K562 (cell line): ENCODE results near the gene CCDC34. TPM values are rescaled to one million over a fixed set of nuclear protein-coding genes. Genes with fewer than 3 reads are reported as not detected.

ENCODE experiments used
- ATAC-seq: fragments of 200-7000 bp; cut with Tn5 transposase; 3 replicates; pipeline ENCODE4 v1.9.1; 2020; ENCODE audit warnings: moderate library complexity
- BruUV-seq: library from RNA; stranded (reverse); fragments of 400-500 nt; replicated peaks from 2 replicates; lab custom pipeline; 2021; lab: Mats Ljungman, UMichigan
- CTCF ChIA-PET: fragments of 300-600 bp; formaldehyde crosslinking; extraction: SDS; loops from one replicate; lab custom pipeline; 2021; ENCODE audit warnings: low intra/inter-chr PET ratio; lab: Yijun Ruan, JAX
- POLR2A ChIA-PET: fragments of 300-600, 350-650 bp; sonication (Branson Sonifier 250); formaldehyde crosslinking; extraction: SDS; loops from one replicate; lab custom pipeline; 2021; ENCODE audit warnings: antibody characterized with exemption, inconsistent platforms; lab: Yijun Ruan, JAX
- DNase-seq, 4 experiments: peaks; one replicate each; pipeline versions ENCODE4 v3.0.0 to v3.0.0-alpha.2; 2011 to 2018; ENCODE audit warnings: low spot score in 3 of 4, mixed read lengths in 3 of 4; ENCODE audit errors: extremely low read depth in 1 of 4
- FAIRE-seq: peaks from 2 replicates; lab custom pipeline; 2011; peaks lifted over from hg19 to GRCh38; lab: Jason Lieb, UNC
- H2AFZ ChIP-seq: 2 replicates; pipeline ENCODE4 v1.6.0; 2011; ENCODE audit warnings: low read depth, low read length, control low read depth, inconsistent platforms
- H3K27ac ChIP-seq: fragments of 200-600 bp; 3 replicates; pipeline ENCODE4 v1.8.0; 2011; ENCODE audit warnings: low read depth, mild to moderate bottlenecking, control low read depth, inconsistent platforms, low read length, moderate library complexity, mixed read lengths; ENCODE audit errors: extremely low read depth
- H3K27me3 ChIP-seq, 2 experiments: fragments of 300-600 bp in 1 of 2; 2 replicates in 1 of 2; 3 replicates in 1 of 2; pipeline versions ENCODE4 v1.6.0 to v1.8.0; 2011; ENCODE audit warnings: inconsistent platforms in 2 of 2, low read length in 2 of 2, mild to moderate bottlenecking in 1 of 2, mixed read lengths in 1 of 2, moderate library complexity in 1 of 2; ENCODE audit not compliant: control insufficient read depth in 2 of 2, insufficient read depth in 2 of 2
- H3K36me3 ChIP-seq: fragments of 300-600 bp; 3 replicates; pipeline ENCODE4 v1.8.0; 2011; ENCODE audit warnings: mild to moderate bottlenecking, low read length, inconsistent platforms; ENCODE audit not compliant: control insufficient read depth, insufficient read depth
- H3K4me1 ChIP-seq, 2 experiments: fragments of 200-600 bp in 1 of 2; replicated peaks in 1 of 2; 2 replicates in 1 of 2; 3 replicates in 1 of 2; pipeline versions ENCODE4 v1.5.1 to v1.8.0; 2011; ENCODE audit warnings: inconsistent platforms in 2 of 2, low read length in 2 of 2, mild to moderate bottlenecking in 1 of 2, mixed read lengths in 1 of 2, moderate library complexity in 1 of 2; ENCODE audit not compliant: control insufficient read depth in 2 of 2, insufficient read depth in 2 of 2
- H3K4me2 ChIP-seq: 2 replicates; pipeline ENCODE4 v1.6.1; 2011; ENCODE audit warnings: low read length, control low read depth, inconsistent platforms, mixed read lengths; ENCODE audit not compliant: insufficient read depth
- H3K4me3 ChIP-seq: fragments of 200-600 bp; sonication (generic), shearing (Covaris generic); 2 replicates; pipeline ENCODE4 v1.5.1; 2016; ENCODE audit warnings: control low read depth, inconsistent platforms
- H3K79me2 ChIP-seq: fragments of 200-600 bp; 3 replicates; pipeline ENCODE4 v1.8.0; 2011; ENCODE audit warnings: low read length, inconsistent platforms; ENCODE audit not compliant: control insufficient read depth, insufficient read depth
- H3K9ac ChIP-seq, 2 experiments: 2 replicates each; pipeline versions ENCODE4 v1.6.0 to v1.6.1; 2011; ENCODE audit warnings: low read depth in 2 of 2, low read length in 2 of 2, control low read depth in 1 of 2, inconsistent platforms in 1 of 2, mild to moderate bottlenecking in 1 of 2, mixed read lengths in 1 of 2; ENCODE audit not compliant: insufficient read depth in 1 of 2
- H3K9me1 ChIP-seq: one replicate; pipeline ENCODE4 v1.6.0; 2011; ENCODE audit warnings: inconsistent platforms, mild to moderate bottlenecking, low read length, moderate library complexity; ENCODE audit not compliant: control insufficient read depth, insufficient read depth
- H3K9me3 ChIP-seq: replicated peaks from 2 replicates; pipeline ENCODE4 v1.5.1; 2011; ENCODE audit warnings: low read depth, low read length, inconsistent platforms; ENCODE audit not compliant: control insufficient read depth, insufficient read depth
- H4K20me1 ChIP-seq: replicated peaks from 2 replicates; pipeline ENCODE4 v1.6.1; 2011; ENCODE audit warnings: low read length, inconsistent platforms, mixed read lengths; ENCODE audit not compliant: control insufficient read depth, insufficient read depth
- CHD1 ChIP-seq: fragments of 200-600 bp; sonication (generic); IDR thresholded peaks from one replicate; pipeline ENCODE4 v1.6.1; 2012; ENCODE audit warnings: mild to moderate bottlenecking, moderate library complexity, low read length, inconsistent platforms
- GABPB1 ChIP-seq: sonication (generic); formaldehyde crosslinking; IDR thresholded peaks from 2 replicates; pipeline ENCODE4 v1.8.0; 2022; ENCODE audit warnings: mild to moderate bottlenecking, missing genetic modification reagents
- HNRNPLL ChIP-seq: fragments of 200-400 bp; formaldehyde crosslinking; IDR thresholded peaks from 2 replicates; pipeline ENCODE4 v1.6.1; 2017; ENCODE audit warnings: low read length, low read depth, mild to moderate bottlenecking; ENCODE audit not compliant: poor library complexity, severe bottlenecking
- MBD2 ChIP-seq: sonication (generic); IDR thresholded peaks from 2 replicates; pipeline ENCODE4 v1.6.1; 2016; ENCODE audit warnings: low read depth, borderline replicate concordance
- NONO ChIP-seq, 2 experiments: fragments of 200-400 bp in 1 of 2; fragments of 450-650 bp in 1 of 2; formaldehyde crosslinking in 1 of 2; IDR thresholded peaks; 2 replicates each; pipeline ENCODE4 v1.6.1; 2017; ENCODE audit warnings: low read depth in 2 of 2, mild to moderate bottlenecking in 2 of 2, moderate library complexity in 2 of 2, low read length in 1 of 2
- PCBP2 ChIP-seq: fragments of 200-400 bp; formaldehyde crosslinking; IDR thresholded peaks from 2 replicates; pipeline ENCODE4 v1.6.1; 2018; ENCODE audit warnings: low read length, low read depth, mild to moderate bottlenecking, moderate library complexity; ENCODE audit not compliant: poor library complexity, severe bottlenecking
- PREB ChIP-seq: sonication (generic); formaldehyde crosslinking; IDR thresholded peaks from 2 replicates; pipeline ENCODE4 v1.8.1; 2023; ENCODE audit warnings: mild to moderate bottlenecking, missing genetic modification reagents
- RCOR1 ChIP-seq, 2 experiments: IDR thresholded peaks; 2 replicates each; pipeline ENCODE4 v1.6.1; 2012; ENCODE audit warnings: low read depth in 2 of 2, low read length in 2 of 2, borderline replicate concordance in 1 of 2, improper control_type of control experiment in 1 of 2
- SETDB1 ChIP-seq: IDR thresholded peaks from one replicate; pipeline ENCODE4 v1.6.1; 2012; ENCODE audit warnings: low read length, control low read depth, inconsistent platforms
- SMARCB1 ChIP-seq: IDR thresholded peaks from 2 replicates; pipeline ENCODE4 v1.6.1; 2011; ENCODE audit warnings: improper control_type of control experiment, low read depth; ENCODE audit not compliant: insufficient read length
- SMC3 ChIP-seq: conservative IDR thresholded peaks from 2 replicates; pipeline ENCODE4 v1.6.1; 2011; ENCODE audit warnings: low read depth, low read length, improper control_type of control experiment; ENCODE audit not compliant: insufficient read depth
- ZBTB33 ChIP-seq: sonication (generic); formaldehyde crosslinking; IDR thresholded peaks from 2 replicates; pipeline ENCODE4 v1.8.1; 2023; ENCODE audit warnings: mild to moderate bottlenecking, missing genetic modification reagents
- ZNF146 ChIP-seq: IDR thresholded peaks from one replicate; pipeline ENCODE4 v1.6.1; 2018; ENCODE audit warnings: missing compliant biosample characterization; ENCODE audit not compliant: unreplicated experiment
- ZNF274 ChIP-seq: IDR thresholded peaks from 2 replicates; pipeline ENCODE4 v1.6.1; 2011; ENCODE audit warnings: low read depth, mild to moderate bottlenecking, low read length, moderate library complexity, borderline replicate concordance
- ZNF347 ChIP-seq: fragments of 450-650 bp; formaldehyde crosslinking; IDR thresholded peaks from 2 replicates; pipeline ENCODE4 v1.4.0; 2020; ENCODE audit warnings: low read depth, mild to moderate bottlenecking, moderate library complexity
- ZNF449 ChIP-seq: fragments of 250-450 bp; sonication (Bioruptor Pico); IDR thresholded peaks from 2 replicates; pipeline ENCODE4 v1.8.0; 2022; ENCODE audit warnings: moderate library complexity, mild to moderate bottlenecking, inconsistent platforms
- ZNF740 ChIP-seq, 3 experiments: fragments of 200-800 bp in 1 of 3; sonication (Bioruptor generic) in 1 of 3; sonication (generic) in 1 of 3; formaldehyde crosslinking in 1 of 3; IDR thresholded peaks; 2 replicates each; pipeline versions ENCODE4 v1.6.1 to v1.8.0; 2016 to 2022; ENCODE audit warnings: mild to moderate bottlenecking in 2 of 3, missing compliant biosample characterization in 2 of 3, missing genetic modification characterization in 2 of 3, missing genetic modification reagents in 1 of 3
- WGBS: fragments of 100-300 bp; shearing (Covaris generic); methylation state at CpG from one replicate; pipeline ENCODE4 v1.1.6; 2016; ENCODE audit warnings: low coverage, mixed read lengths; ENCODE audit not compliant: insufficient coverage; ENCODE audit errors: missing lambda C conversion rate; 5-methylcytosine and 5-hydroxymethylcytosine counted together
- in situ Hi-C: fragments of 300-500 bp; cut with MboI; formaldehyde crosslinking; loops from 4 replicates; pipeline ENCODE4 v1.15.0; 2018; ENCODE audit warnings: inconsistent platforms, mixed read lengths
- intact Hi-C: fragments of 100-400 bp; cut with micrococcal nuclease; formaldehyde crosslinking; loops from 2 replicates; pipeline ENCODE4 v1.14.2; 2022
- polyA plus RNA-seq, 8 experiments: library from polyadenylated mRNA; depleted of rRNA in 4 of 8; stranded (reverse) in 5 of 8; unstranded in 3 of 8; fragments of >200 nt; fragmentation: Nextera tagmentation in 2 of 8; fragmentation: Illumina TruSeq in 1 of 8; extraction: Ambion mirVana in 2 of 8; extraction: Trizol in 1 of 8; gene quantifications; 2 replicates each; pipeline versions ENCODE4 v1.2.1 to v1.2.3, GENCODE V29; 2011 to 2014; ENCODE audit warnings: inconsistent platforms in 1 of 8, missing spikeins in 1 of 8
- total RNA-seq, 7 experiments: library from RNA; depleted of rRNA in 6 of 7; stranded (reverse); fragments of >200 nt in 6 of 7; fragmentation: Illumina TruSeq in 2 of 7; extraction: Trizol in 2 of 7; gene quantifications; 2 replicates each; pipeline versions ENCODE4 v1.2.1 to v1.2.3, GENCODE V29; 2011 to 2021; ENCODE audit warnings: low replicate concordance in 1 of 7

CCDC34 gene
- total and polyA plus RNA-seq, 9 of the 15 experiments (the other 6 are each of a cell fraction or from before 2014, with no cell fraction given) = 6.2 to 42.0 (median 15.7) TPM

- Histone ChIP-seq H3K4me2 (no peak overlapping the region), H3K9ac (no peak overlapping the region), H2AFZ (no peak overlapping the region), H3K4me1 (no peaks in the 10 kb centered on the region; a peak in 1 of 5 replicates), H3K36me3 (no peaks in the 10 kb centered on the region; the same call in 1 of the 3 replicates), H3K79me2 (no peaks in the 10 kb centered on the region), H4K20me1 (no peaks in the 10 kb centered on the region), H3K9me1 (no peaks in the 10 kb centered on the region), H3K4me3 (no peak overlapping the region), H3K27ac (no peak overlapping the region), H3K9me3 (no peaks in the 10 kb centered on the region), H3K27me3 (no peaks in the 10 kb centered on the region)
- POLR2A ChIA-PET = interaction anchor here (1.3 kb wide), 1 partner anchor 15 kb away, joined by 5 read pairs; no protein-coding TSS in a partner anchor
- CTCF ChIA-PET = no interaction called here
- intact Hi-C loops (no loop called here), in situ Hi-C loops (no loop called here)
- DNase-seq (no peak), ATAC-seq (no peak), FAIRE-seq (no peak)
- WGBS = 78% methylated on average over 4 of the region's 5 CpGs
- BruUV-seq = no TSS peak
- TF ChIP-seq PCBP2 (no peak), SMC3 (no peak), ZNF449 (CRISPR knock-in tag) (no peak), ZNF274 (no peak), ZNF146 (no peak), MBD2 (no peak), ZBTB33 (no peak), GABPB1 (no peak), ZNF347 (CRISPR knock-in tag) (no peak), RCOR1 (IDR thresholded peaks at IDR 0.05; ENCODE audit: borderline replicate concordance in 1 of 2, low read depth in 2 of 2, low read length in 2 of 2) (no peak), SETDB1 (no peak), PREB (CRISPR knock-in tag) (no peak), CHD1 (no peak), NONO (IDR thresholded peaks at IDR 0.05; ENCODE audit: low read depth in 2 of 2, low read length in 1 of 2) (no peak), SMARCB1 (no peak), HNRNPLL (no peak), ZNF740 (CRISPR knock-in tag; IDR thresholded peaks at IDR 0.05) (no peak), ZNF740 (tag; IDR thresholded peaks at IDR 0.05) (no peak)
Observed at GRCh38 chr11:27381238-27381666, 18.2 kb upstream of the CCDC34 start.
